Small intestine (tissue), 7 donors: ENCODE measurements around the gene CDC123. TPM values are rescaled to one million over a fixed set of nuclear protein-coding genes. Genes with fewer than 3 reads are reported as not detected.
A peak's percentile ranks its signal among the peaks of the same experiment; 100 is the strongest.
"Not testable (repeated sequence)": the region's sequence is repeated elsewhere in the genome, so short reads cannot be mapped to it uniquely, and the experiment has no call there.

ENCODE experiments used
- DNase-seq, 2 donors: peaks; one replicate each; pipeline versions ENCODE4 v3.0.0 to v3.0.0-alpha.2; 2013
- FAIRE-seq: peaks from 2 replicates; lab custom pipeline; 2012; peaks lifted over from hg19 to GRCh38; lab: Jason Lieb, UNC
- H3K27ac ChIP-seq, 3 donors: one replicate each; pipeline ENCODE4 v1.5.1; 2013; ENCODE audit warnings: low read length in 2 of 3, mild to moderate bottlenecking in 2 of 3, control low read depth in 1 of 3, inconsistent platforms in 1 of 3, low read depth in 1 of 3, moderate library complexity in 1 of 3
- H3K27me3 ChIP-seq, 3 donors: one replicate each; pipeline ENCODE4 v1.6.1; 2013; ENCODE audit warnings: low read length in 3 of 3, inconsistent platforms in 1 of 3; ENCODE audit not compliant: control insufficient read depth in 3 of 3, insufficient read depth in 3 of 3
- H3K36me3 ChIP-seq, 3 donors: one replicate each; pipeline ENCODE4 v1.6.1; 2013; ENCODE audit warnings: low read length in 3 of 3, inconsistent platforms in 1 of 3, low read depth in 1 of 3, mild to moderate bottlenecking in 1 of 3, moderate library complexity in 1 of 3; ENCODE audit not compliant: control insufficient read depth in 3 of 3, insufficient read depth in 2 of 3
- H3K4me1 ChIP-seq, 3 donors: one replicate each; pipeline ENCODE4 v1.6.1; 2013; ENCODE audit warnings: low read length in 2 of 3, inconsistent platforms in 1 of 3, low read depth in 1 of 3, mild to moderate bottlenecking in 1 of 3, moderate library complexity in 1 of 3; ENCODE audit not compliant: control insufficient read depth in 3 of 3, insufficient read depth in 2 of 3
- H3K4me3 ChIP-seq, 3 donors: one replicate each; pipeline ENCODE4 v1.5.1; 2013; ENCODE audit warnings: low read length in 3 of 3, control low read depth in 1 of 3, inconsistent platforms in 1 of 3, low read depth in 1 of 3, mild to moderate bottlenecking in 1 of 3, moderate library complexity in 1 of 3
- H3K9me3 ChIP-seq, 2 donors: one replicate each; pipeline ENCODE4 v1.6.1; 2013; ENCODE audit warnings: low read depth in 1 of 2, low read length in 1 of 2; ENCODE audit not compliant: control insufficient read depth in 2 of 2, insufficient read depth in 1 of 2
- WGBS, 3 donors: extraction: QIAGEN DNeasy Blood & Tissue Kit; methylation state at CpG; one replicate each; pipeline ENCODE4 v1.1.7; 2013; 5-methylcytosine and 5-hydroxymethylcytosine counted together
- polyA plus RNA-seq, 4 donors: library from polyadenylated mRNA; stranded (reverse) in 3 of 4; unstranded in 1 of 4; fragments of 200-250 nt in 3 of 4; fragments of 120-200 nt in 1 of 4; gene quantifications; one replicate each; pipeline versions ENCODE4 v1.2.1 to v1.2.3, GENCODE V29; 2013
- donor health status: healthy with polysubstance abuse.
- donor health status: control.
- donor health status: control.
- donor health status: Bipolar disorder and iron deficiency.
- donor health status: healthy.

The CDC123 gene
- polyA plus RNA-seq, 4 donors: 40.0 to 66.2 (median 48.1) TPM

- DNase-seq: no peak
- Histone ChIP-seq H3K9me3 (no peaks in the 10 kb centered on the region), H3K27me3 (no peaks in the 10 kb centered on the region), H3K27ac (no peak overlapping the region), H3K4me3 (no peak overlapping the region), H3K36me3 (peaks cover 13 to 74% (median 13%) of the 10 kb centered on the region in 3 donors), H3K4me1 (peaks cover 0 to 3% (median 0%) of the 10 kb centered on the region in 3 donors)
- WGBS, 3 donors: 92 to 94% (median 92%) methylated on average over 18 of the region's 18 CpGs
- no peak for FAIRE-seq
Observed at GRCh38 chr10:12243864-12244620, 48.1 kb downstream of the CDC123 start.

- WGBS, 3 donors: 87 to 93% (median 93%) methylated on average over 10 of the region's 10 CpGs
- no peak for FAIRE-seq
- Histone ChIP-seq H3K36me3 (peaks cover 14 to 47% (median 16%) of the 10 kb centered on the region in 3 donors), H3K9me3 (no peaks in the 10 kb centered on the region), H3K27me3 (no peaks in the 10 kb centered on the region), H3K4me3 (no peak overlapping the region), H3K4me1 (no peaks in the 10 kb centered on the region), H3K27ac (no peak overlapping the region)
- DNase-seq: no peak
Observed at GRCh38 chr10:12250181-12250580, 54.2 kb downstream of the CDC123 start.

GRCh38 chr10:12250702-12251101 is 54.7 kb downstream of the CDC123 start:
- H3K4me1 ChIP-seq, H3K27me3 ChIP-seq, DNase-seq, H3K9me3 ChIP-seq, FAIRE-seq, H3K4me3 ChIP-seq, H3K27ac ChIP-seq: not testable (repeated sequence)
- peaks cover 14 to 43% (median 16%) of the 10 kb centered on the region in 3 donors for H3K36me3 ChIP-seq
- WGBS, 3 donors: 91 to 98% (median 96%) methylated on average over 5 of the region's 5 CpGs

DNA sequence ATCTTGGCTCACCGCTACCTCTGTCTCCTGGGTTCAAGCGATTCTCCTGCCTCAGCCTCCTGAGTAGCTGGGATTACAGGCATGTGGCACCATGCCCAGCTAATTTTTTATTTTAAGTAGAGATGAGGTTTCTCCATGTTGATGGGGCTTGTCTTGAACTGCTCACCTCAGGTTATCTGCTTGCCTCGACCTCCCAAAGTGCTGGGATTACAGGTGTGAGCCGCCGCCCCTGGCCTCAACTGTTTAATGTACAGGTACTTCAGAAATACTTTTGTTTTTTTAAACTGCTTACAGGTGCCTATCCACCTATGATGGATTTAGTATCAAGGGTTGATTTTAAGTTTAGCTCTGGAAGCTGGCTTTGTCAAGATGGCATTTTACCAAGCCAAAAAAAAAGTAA is 55.6 kb downstream of the CDC123 start:
- H3K4me3 ChIP-seq: no peak overlapping the region
- H3K36me3 ChIP-seq: peaks cover 9 to 35% (median 10%) of the 10 kb centered on the region in 3 donors
- WGBS, 3 donors: 91 to 94% (median 93%) methylated on average over 5 of the region's 5 CpGs
- FAIRE-seq (no peak), DNase-seq (no peak)
- H3K27ac ChIP-seq: no peak overlapping the region
- H3K27me3 ChIP-seq: no peaks in the 10 kb centered on the region
- no peaks in the 10 kb centered on the region for H3K4me1 ChIP-seq
- H3K9me3 ChIP-seq: no peaks in the 10 kb centered on the region

GRCh38 chr10:12252882-12253546 is 57.0 kb downstream of the CDC123 start:
- H3K4me3 ChIP-seq: no peak overlapping the region
- no peaks in the 10 kb centered on the region for H3K27me3 ChIP-seq
- no peaks in the 10 kb centered on the region for H3K4me1 ChIP-seq
- peaks cover 5 to 23% (median 7%) of the 10 kb centered on the region in 3 donors for H3K36me3 ChIP-seq
- FAIRE-seq: no peak
- 87 to 95% (median 94%) methylated on average over 13 of the region's 13 CpGs for WGBS, 3 donors
- no peaks in the 10 kb centered on the region for H3K9me3 ChIP-seq
- H3K27ac ChIP-seq: no peak overlapping the region
- no peak for DNase-seq

- Histone ChIP-seq H3K36me3 (peaks cover 5 to 11% (median 7%) of the 10 kb centered on the region in 3 donors), H3K4me3 (no peak overlapping the region), H3K27me3 (peaks cover 0 to 2% (median 0%) of the 10 kb centered on the region in 3 donors), H3K27ac (no peak overlapping the region), H3K4me1 (no peaks in the 10 kb centered on the region), H3K9me3 (peaks cover 0 to 4% of the 10 kb centered on the region in 2 donors)
- DNase-seq (no peak), FAIRE-seq (no peak)
- WGBS, 3 donors: 61 to 89% (median 80%) methylated on average over 1 of the region's 1 CpG
Observed at GRCh38 chr10:12255048-12255447, 59.1 kb downstream of the CDC123 start.

DNA sequence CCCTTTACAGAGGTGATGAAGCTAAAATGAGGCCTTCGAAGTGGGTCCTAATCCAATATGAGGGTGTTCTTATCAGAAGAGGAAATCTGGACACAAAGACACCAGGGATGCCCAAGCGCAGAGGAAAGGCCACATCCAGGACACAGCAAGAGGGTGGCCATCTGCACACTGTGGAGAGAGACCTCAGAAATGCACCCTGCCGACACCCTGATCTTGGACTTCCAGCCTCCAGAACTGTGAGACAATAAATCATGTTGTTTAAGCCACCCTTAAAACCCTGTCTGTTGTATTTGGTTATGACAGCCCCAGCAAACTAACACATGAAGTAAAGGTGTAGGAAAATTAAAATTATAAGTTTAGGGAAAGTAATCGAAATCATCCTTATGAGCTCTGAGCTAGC is 64.0 kb downstream of the CDC123 start:
- H3K36me3 ChIP-seq: no peaks in the 10 kb centered on the region
- FAIRE-seq: no peak

DNA sequence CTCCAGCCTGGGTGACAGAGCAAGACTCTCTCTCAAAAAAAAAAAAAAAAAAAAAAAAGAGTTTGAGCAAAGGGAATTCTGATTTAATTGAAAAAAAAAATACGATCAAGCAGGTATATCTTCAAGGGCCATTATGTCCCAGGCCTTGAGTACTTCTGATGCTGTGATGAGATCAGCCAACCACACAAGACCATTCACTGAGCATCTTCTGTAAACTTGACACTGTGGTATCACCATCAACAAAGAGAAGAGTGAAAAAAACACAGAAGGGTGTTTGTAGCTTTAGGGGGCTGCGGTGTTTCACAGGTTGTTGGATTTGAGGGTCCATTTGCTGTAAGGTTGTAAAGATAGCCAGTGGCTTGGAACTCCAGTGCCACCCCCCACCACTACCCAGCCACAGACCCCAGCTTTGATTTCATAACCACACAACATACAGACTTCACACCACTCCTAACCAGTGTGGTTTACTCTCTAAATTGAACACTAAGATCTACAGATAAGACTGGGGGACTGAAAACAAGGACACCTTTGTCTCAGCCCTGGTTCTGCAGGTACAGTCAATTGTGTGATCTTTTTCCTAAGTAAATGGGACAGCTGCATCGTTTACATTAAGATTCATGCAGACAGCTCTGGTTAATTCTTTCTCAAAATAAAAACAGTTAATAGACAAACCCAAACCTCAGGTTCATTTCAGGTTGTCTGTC is 66.4 kb downstream of the CDC123 start:
- WGBS, 3 donors: 54 to 74% (median 62%) methylated on average over 3 of the region's 3 CpGs
- Histone ChIP-seq H3K27ac (no peak overlapping the region), H3K9me3 (peaks cover 0 to 7% of the 10 kb centered on the region in 2 donors), H3K36me3 (no peaks in the 10 kb centered on the region), H3K27me3 (peaks cover 0 to 2% (median 0%) of the 10 kb centered on the region in 3 donors), H3K4me3 (no peak overlapping the region), H3K4me1 (peaks cover 0 to 16% (median 3%) of the 10 kb centered on the region in 3 donors)
- DNase-seq (peak in 1 of 2 donors; percentile 22), FAIRE-seq (no peak)

More for the DNA sequence above, 64.0 kb downstream of the CDC123 start:
- no peak overlapping the region for H3K27ac ChIP-seq
- H3K27me3 ChIP-seq: peaks cover 0 to 2% (median 0%) of the 10 kb centered on the region in 3 donors
- H3K9me3 ChIP-seq: peaks cover 0 to 7% of the 10 kb centered on the region in 2 donors
- H3K4me3 ChIP-seq: no peak overlapping the region
- H3K4me1 ChIP-seq: peaks cover 0 to 1% (median 0%) of the 10 kb centered on the region in 3 donors
- no peak for DNase-seq
- 83 to 94% (median 89%) methylated on average over 4 of the region's 4 CpGs for WGBS, 3 donors
